ENCODE data around the gene ATXN1.

DNA sequence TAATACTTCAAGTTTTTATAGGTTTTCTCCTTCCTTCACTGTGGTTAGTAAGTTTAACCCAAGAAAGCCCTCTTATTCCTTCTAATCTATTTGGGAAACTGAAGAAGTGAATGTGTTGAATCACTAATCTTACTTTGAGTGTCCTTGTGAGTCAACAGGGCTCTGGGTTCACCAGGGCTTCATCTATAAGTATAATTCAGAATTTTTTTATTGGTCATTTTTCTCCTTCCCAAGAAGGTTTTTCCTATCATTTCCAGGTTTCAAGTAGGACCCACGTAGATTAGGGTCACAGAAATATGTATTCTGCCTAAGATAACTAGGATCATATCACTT lies 191.1 kb downstream of the ATXN1 start:
- TF ChIP-seq, protein P1, sequence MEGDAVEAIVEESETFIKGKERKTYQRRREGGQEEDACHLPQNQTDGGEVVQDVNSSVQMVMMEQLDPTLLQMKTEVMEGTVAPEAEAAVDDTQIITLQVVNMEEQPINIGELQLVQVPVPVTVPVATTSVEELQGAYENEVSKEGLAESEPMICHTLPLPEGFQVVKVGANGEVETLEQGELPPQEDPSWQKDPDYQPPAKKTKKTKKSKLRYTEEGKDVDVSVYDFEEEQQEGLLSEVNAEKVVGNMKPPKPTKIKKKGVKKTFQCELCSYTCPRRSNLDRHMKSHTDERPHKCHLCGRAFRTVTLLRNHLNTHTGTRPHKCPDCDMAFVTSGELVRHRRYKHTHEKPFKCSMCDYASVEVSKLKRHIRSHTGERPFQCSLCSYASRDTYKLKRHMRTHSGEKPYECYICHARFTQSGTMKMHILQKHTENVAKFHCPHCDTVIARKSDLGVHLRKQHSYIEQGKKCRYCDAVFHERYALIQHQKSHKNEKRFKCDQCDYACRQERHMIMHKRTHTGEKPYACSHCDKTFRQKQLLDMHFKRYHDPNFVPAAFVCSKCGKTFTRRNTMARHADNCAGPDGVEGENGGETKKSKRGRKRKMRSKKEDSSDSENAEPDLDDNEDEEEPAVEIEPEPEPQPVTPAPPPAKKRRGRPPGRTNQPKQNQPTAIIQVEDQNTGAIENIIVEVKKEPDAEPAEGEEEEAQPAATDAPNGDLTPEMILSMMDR (conservative IDR thresholded peaks at IDR 0.05; ENCODE audit: low read depth, low read length): no peak
- no peak for TF ChIP-seq EZH2 (IDR thresholded peaks at IDR 0.05; ENCODE audit: borderline replicate concordance, low read depth, low read length, poor library complexity, severe bottlenecking)
